ENCODE data around the gene PARP1.
A peak's percentile ranks its signal among the peaks of the same experiment; 100 is the strongest.

The PARP1 gene

DNA sequence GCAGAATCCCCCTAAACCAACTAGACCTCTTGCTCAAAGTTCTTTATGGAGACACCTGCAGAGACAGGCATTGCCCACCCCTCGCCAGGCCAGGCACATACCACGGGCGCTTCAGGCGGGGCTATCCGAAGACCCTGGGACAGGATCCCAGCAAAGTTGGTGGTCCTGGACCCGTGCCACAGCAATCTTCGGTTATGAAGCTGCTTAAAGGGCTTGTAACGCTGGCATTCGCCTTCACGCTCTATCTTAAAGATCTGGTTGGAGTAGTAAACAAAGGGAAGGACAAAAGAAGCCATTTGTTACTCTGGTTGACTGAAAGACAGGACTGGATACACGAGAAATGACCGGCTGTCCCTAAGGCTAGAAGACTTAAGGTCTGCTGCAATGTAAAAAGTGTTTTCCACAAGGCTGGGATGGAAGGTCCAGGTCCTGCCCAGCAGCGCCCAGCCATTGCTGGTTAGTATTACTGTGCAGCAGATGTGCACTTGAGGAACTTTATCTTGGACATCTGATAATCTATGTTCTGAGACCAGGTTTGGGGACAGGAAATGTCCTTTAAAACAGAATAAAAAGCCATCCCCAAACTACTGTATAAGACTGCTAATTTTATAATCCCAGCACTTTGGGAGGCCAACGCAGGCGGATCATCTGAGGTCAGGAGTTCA, 42.9 kb downstream of the PARP1 start:
- H3K4me1 ChIP-seq (ENCODE audit: control insufficient read depth in 2 of 2, insufficient read depth in 2 of 2, low read length in 2 of 2), result no peaks in the 10 kb centered on the region
- peaks cover 63 to 86% of the 10 kb centered on the region in 2 donors for H3K36me3 ChIP-seq (ENCODE audit: control insufficient read depth in 2 of 2, insufficient read depth in 2 of 2, low read length in 2 of 2)
- H3K9ac ChIP-seq (ENCODE audit: low read depth in 1 of 2, low read length in 2 of 2), result no peak overlapping the region
- no peak overlapping the region for H3K27ac ChIP-seq (ENCODE audit: low read depth in 2 of 2, low read length in 2 of 2)
- no peak overlapping the region for H3K4me3 ChIP-seq (ENCODE audit: low read length in 2 of 2)
- H3K27me3 ChIP-seq (ENCODE audit: control insufficient read depth in 2 of 2, insufficient read depth in 2 of 2, low read length in 2 of 2), result no peaks in the 10 kb centered on the region
- H3K9me3 ChIP-seq (ENCODE audit: control insufficient read depth in 2 of 2, low read length in 2 of 2), result no peaks in the 10 kb centered on the region

- H3K27ac ChIP-seq (ENCODE audit: low read depth in 2 of 2, low read length in 2 of 2), result no peak overlapping the region
- no peaks in the 10 kb centered on the region for H3K4me1 ChIP-seq (ENCODE audit: control insufficient read depth in 2 of 2, insufficient read depth in 2 of 2, low read length in 2 of 2)
- H3K9me3 ChIP-seq (ENCODE audit: control insufficient read depth in 2 of 2, low read length in 2 of 2), result no peaks in the 10 kb centered on the region
- H3K27me3 ChIP-seq (ENCODE audit: control insufficient read depth in 2 of 2, insufficient read depth in 2 of 2, low read length in 2 of 2), result no peaks in the 10 kb centered on the region
- H3K4me3 ChIP-seq (ENCODE audit: low read length in 2 of 2), result no peak overlapping the region
- no peak overlapping the region for H3K9ac ChIP-seq (ENCODE audit: low read depth in 1 of 2, low read length in 2 of 2)
- H3K36me3 ChIP-seq (ENCODE audit: control insufficient read depth in 2 of 2, insufficient read depth in 2 of 2, low read length in 2 of 2), result peaks cover 61 to 89% of the 10 kb centered on the region in 2 donors
These were observed 43.4 kb downstream of the PARP1 start for GRCh38 chr1:226364514-226364899.

GRCh38 chr1:226363801-226364513, 43.9 kb downstream of the PARP1 start:
- H3K27ac ChIP-seq (ENCODE audit: low read depth in 2 of 2, low read length in 2 of 2), result no peak overlapping the region
- H3K27me3 ChIP-seq (ENCODE audit: control insufficient read depth in 2 of 2, insufficient read depth in 2 of 2, low read length in 2 of 2), result no peaks in the 10 kb centered on the region
- H3K9ac ChIP-seq (ENCODE audit: low read depth in 1 of 2, low read length in 2 of 2), result no peak overlapping the region
- peaks cover 57 to 89% of the 10 kb centered on the region in 2 donors for H3K36me3 ChIP-seq (ENCODE audit: control insufficient read depth in 2 of 2, insufficient read depth in 2 of 2, low read length in 2 of 2)
- no peak overlapping the region for H3K4me3 ChIP-seq (ENCODE audit: low read length in 2 of 2)
- H3K9me3 ChIP-seq (ENCODE audit: control insufficient read depth in 2 of 2, low read length in 2 of 2), result no peaks in the 10 kb centered on the region
- H3K4me1 ChIP-seq (ENCODE audit: control insufficient read depth in 2 of 2, insufficient read depth in 2 of 2, low read length in 2 of 2), result no peaks in the 10 kb centered on the region

GRCh38 chr1:226362891-226363447, 44.9 kb downstream of the PARP1 start:
- no peak overlapping the region for H3K9ac ChIP-seq (ENCODE audit: low read depth in 1 of 2, low read length in 2 of 2)
- peak overlapping the region in 1 of 2 donors; percentile 32 for H3K27ac ChIP-seq (ENCODE audit: low read depth in 2 of 2, low read length in 2 of 2)
- no peak overlapping the region for H3K4me3 ChIP-seq (ENCODE audit: low read length in 2 of 2)
- H3K4me1 ChIP-seq (ENCODE audit: control insufficient read depth in 2 of 2, insufficient read depth in 2 of 2, low read length in 2 of 2), result no peaks in the 10 kb centered on the region
- no peaks in the 10 kb centered on the region for H3K9me3 ChIP-seq (ENCODE audit: control insufficient read depth in 2 of 2, low read length in 2 of 2)
- peaks cover 50 to 86% of the 10 kb centered on the region in 2 donors for H3K36me3 ChIP-seq (ENCODE audit: control insufficient read depth in 2 of 2, insufficient read depth in 2 of 2, low read length in 2 of 2)
- H3K27me3 ChIP-seq (ENCODE audit: control insufficient read depth in 2 of 2, insufficient read depth in 2 of 2, low read length in 2 of 2), result no peaks in the 10 kb centered on the region

DNA sequence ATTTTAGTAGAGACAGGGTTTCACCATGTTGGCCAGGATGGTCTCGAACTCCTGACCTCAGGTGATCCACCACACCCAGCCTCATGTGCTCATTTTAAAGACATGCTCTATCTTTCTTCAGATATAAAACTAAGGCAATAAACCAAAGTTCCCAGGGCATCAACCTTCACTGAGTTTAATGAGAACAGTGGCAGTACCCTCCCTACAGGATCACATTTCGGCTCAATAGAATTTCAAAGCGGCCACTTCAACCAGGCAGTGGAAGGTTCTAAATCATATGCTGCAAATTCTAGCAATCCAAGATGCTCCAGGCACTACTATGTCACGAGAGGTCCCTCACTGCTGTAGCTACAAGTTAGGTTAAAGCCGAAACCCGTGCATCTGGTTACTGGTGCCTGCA, 45.5 kb downstream of the PARP1 start:
- H3K9ac ChIP-seq (ENCODE audit: low read depth in 1 of 2, low read length in 2 of 2), result no peak overlapping the region
- H3K36me3 ChIP-seq (ENCODE audit: control insufficient read depth in 2 of 2, insufficient read depth in 2 of 2, low read length in 2 of 2), result peaks cover 47 to 80% of the 10 kb centered on the region in 2 donors
- H3K4me3 ChIP-seq (ENCODE audit: low read length in 2 of 2), result no peak overlapping the region
- no peaks in the 10 kb centered on the region for H3K27me3 ChIP-seq (ENCODE audit: control insufficient read depth in 2 of 2, insufficient read depth in 2 of 2, low read length in 2 of 2)
- no peaks in the 10 kb centered on the region for H3K9me3 ChIP-seq (ENCODE audit: control insufficient read depth in 2 of 2, low read length in 2 of 2)
- no peaks in the 10 kb centered on the region for H3K4me1 ChIP-seq (ENCODE audit: control insufficient read depth in 2 of 2, insufficient read depth in 2 of 2, low read length in 2 of 2)
- H3K27ac ChIP-seq (ENCODE audit: low read depth in 2 of 2, low read length in 2 of 2), result no peak overlapping the region

DNA sequence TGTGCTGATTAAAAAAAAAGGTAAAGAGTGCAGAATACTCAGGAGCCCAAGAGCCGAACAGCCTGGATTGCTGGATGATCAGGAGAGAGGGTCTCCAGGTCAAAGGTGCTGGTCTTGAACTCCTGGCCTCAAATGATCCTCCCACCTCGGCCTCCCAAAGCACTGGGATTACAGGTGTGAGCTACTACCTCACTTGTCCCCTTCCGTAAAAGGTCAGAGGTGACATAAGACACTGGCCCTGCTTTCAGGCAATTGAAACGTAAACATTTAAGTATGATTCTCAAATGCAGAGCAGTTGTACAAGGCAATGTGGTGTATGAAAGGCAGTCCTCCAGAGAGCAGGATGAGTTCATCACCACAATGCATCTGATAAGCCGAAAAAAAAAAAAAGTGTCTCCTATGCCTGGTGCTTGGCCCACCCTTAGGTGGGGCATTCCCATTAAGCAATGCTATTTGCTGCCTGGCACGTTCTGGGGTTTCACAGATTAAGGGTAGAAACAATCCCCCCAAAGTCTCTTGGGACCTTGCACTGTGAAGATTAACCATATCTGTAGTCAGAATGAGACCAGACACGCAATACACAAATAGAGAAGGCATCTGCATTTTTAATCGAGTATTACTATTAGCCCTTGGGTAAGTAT, 47.7 kb downstream of the PARP1 start:
- no peak overlapping the region for H3K4me3 ChIP-seq (ENCODE audit: low read length in 2 of 2)
- H3K27ac ChIP-seq (ENCODE audit: low read depth in 2 of 2, low read length in 2 of 2), result no peak overlapping the region
- no peak overlapping the region for H3K9ac ChIP-seq (ENCODE audit: low read depth in 1 of 2, low read length in 2 of 2)
- H3K27me3 ChIP-seq (ENCODE audit: control insufficient read depth in 2 of 2, insufficient read depth in 2 of 2, low read length in 2 of 2), result no peaks in the 10 kb centered on the region
- no peaks in the 10 kb centered on the region for H3K9me3 ChIP-seq (ENCODE audit: control insufficient read depth in 2 of 2, low read length in 2 of 2)
- peaks cover 35 to 60% of the 10 kb centered on the region in 2 donors for H3K36me3 ChIP-seq (ENCODE audit: control insufficient read depth in 2 of 2, insufficient read depth in 2 of 2, low read length in 2 of 2)
- no peaks in the 10 kb centered on the region for H3K4me1 ChIP-seq (ENCODE audit: control insufficient read depth in 2 of 2, insufficient read depth in 2 of 2, low read length in 2 of 2)

DNA sequence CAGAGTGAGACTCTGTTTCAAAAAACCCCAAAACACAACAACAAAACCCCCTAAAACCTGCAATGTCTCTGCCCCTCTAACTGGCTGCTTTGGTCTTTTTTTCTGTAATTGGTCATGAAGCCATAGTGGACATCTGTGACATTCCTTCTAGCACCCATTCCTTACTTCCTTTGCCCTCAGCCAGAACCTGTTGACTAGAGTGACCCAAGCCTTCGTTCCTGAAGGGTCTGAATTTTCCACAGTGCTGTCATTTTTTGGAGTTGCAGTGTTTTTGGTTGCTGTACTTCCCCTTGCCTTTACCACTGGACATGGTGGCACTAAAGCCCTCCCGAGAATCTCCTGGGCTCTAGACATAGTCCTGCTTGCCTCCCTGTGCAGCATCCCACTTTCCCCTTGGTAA, 50.5 kb downstream of the PARP1 start:
- Histone ChIP-seq H3K27ac (ENCODE audit: low read depth in 2 of 2, low read length in 2 of 2) (no peak overlapping the region), H3K4me3 (ENCODE audit: low read length in 2 of 2) (no peak overlapping the region), H3K9ac (ENCODE audit: low read depth in 1 of 2, low read length in 2 of 2) (no peak overlapping the region), H3K36me3 (ENCODE audit: control insufficient read depth in 2 of 2, insufficient read depth in 2 of 2, low read length in 2 of 2) (peaks cover 13 to 33% of the 10 kb centered on the region in 2 donors), H3K4me1 (ENCODE audit: control insufficient read depth in 2 of 2, insufficient read depth in 2 of 2, low read length in 2 of 2) (no peaks in the 10 kb centered on the region), H3K9me3 (ENCODE audit: control insufficient read depth in 2 of 2, low read length in 2 of 2) (no peaks in the 10 kb centered on the region), H3K27me3 (ENCODE audit: control insufficient read depth in 2 of 2, insufficient read depth in 2 of 2, low read length in 2 of 2) (no peaks in the 10 kb centered on the region)

DNA sequence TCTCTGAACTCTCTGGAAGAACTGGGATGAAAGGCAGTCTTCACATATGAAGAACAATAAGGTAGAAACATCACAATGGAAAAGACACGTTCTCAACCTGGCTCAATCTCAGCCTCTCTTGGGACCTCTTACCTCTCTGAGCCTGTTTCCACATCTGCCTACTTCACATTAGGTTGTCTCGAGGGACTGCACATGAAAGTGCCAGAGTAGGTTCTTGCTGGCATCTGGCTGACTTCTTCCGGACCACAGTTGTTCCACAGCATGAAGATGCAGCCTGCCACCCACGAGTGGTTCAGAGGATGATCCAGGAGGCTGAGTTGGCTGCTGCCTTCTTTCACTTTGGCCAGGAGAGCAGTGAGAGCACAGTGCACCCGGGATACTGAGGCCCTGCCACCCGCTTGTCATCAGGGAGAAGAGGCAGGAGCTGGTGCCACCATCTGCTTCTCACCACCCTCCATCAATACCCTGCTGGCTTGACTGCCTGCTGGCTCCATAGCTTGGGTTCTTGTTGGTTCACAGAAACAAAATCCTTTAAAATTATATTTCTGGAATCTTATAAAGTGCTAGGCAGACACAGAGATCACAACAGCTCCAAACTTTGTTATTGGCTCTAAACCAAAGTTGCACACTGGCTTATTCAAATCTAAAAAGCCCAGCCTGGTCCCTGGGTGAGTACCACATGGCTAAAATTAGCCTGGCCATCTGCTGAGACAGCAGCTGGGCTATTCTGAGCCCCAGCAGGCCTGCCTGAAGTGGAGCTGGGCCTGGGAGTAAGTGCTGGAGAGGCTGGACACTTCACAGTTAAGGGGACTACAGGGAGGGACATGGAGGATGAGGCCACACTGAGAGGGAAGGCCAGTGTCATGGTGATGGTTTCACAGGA, 52.0 kb downstream of the PARP1 start:
- no peaks in the 10 kb centered on the region for H3K27me3 ChIP-seq (ENCODE audit: control insufficient read depth in 2 of 2, insufficient read depth in 2 of 2, low read length in 2 of 2)
- peak overlapping the region in 1 of 2 donors; percentile 32 for H3K27ac ChIP-seq (ENCODE audit: low read depth in 2 of 2, low read length in 2 of 2)
- no peaks in the 10 kb centered on the region for H3K4me1 ChIP-seq (ENCODE audit: control insufficient read depth in 2 of 2, insufficient read depth in 2 of 2, low read length in 2 of 2)
- peaks cover 5 to 23% of the 10 kb centered on the region in 2 donors for H3K36me3 ChIP-seq (ENCODE audit: control insufficient read depth in 2 of 2, insufficient read depth in 2 of 2, low read length in 2 of 2)
- peak overlapping the region in 1 of 2 donors; percentile 2 for H3K9ac ChIP-seq (ENCODE audit: low read depth in 1 of 2, low read length in 2 of 2)
- H3K4me3 ChIP-seq (ENCODE audit: low read length in 2 of 2), result peak overlapping the region in 1 of 2 donors; percentile 42
- H3K9me3 ChIP-seq (ENCODE audit: control insufficient read depth in 2 of 2, low read length in 2 of 2), result no peaks in the 10 kb centered on the region

DNA sequence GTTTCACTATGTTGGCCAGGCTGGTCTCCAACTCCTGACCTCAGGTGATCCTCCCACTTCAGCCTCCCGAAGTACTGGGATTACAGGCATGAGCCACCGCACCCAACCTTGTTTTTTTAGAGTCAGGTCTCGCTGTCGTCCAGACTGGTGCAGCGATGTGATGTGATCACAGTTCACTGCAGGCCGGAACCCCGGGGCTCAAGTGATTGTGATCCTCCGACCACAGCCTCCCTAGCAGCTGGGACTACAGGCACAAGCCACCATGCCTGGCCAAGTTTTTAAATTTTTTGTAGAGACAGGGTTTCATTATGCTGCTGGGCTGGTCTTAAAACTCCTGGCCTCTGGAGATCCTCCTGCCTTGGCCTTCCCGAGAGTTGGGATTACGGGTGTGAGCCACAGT, 52.9 kb downstream of the PARP1 start:
- Histone ChIP-seq H3K4me1 (ENCODE audit: control insufficient read depth in 2 of 2, insufficient read depth in 2 of 2, low read length in 2 of 2) (peaks cover 3 to 5% of the 10 kb centered on the region in 2 donors), H3K27ac (ENCODE audit: low read depth in 2 of 2, low read length in 2 of 2) (no peak overlapping the region), H3K9ac (ENCODE audit: low read depth in 1 of 2, low read length in 2 of 2) (no peak overlapping the region), H3K9me3 (ENCODE audit: control insufficient read depth in 2 of 2, low read length in 2 of 2) (no peaks in the 10 kb centered on the region), H3K27me3 (ENCODE audit: control insufficient read depth in 2 of 2, insufficient read depth in 2 of 2, low read length in 2 of 2) (no peaks in the 10 kb centered on the region), H3K4me3 (ENCODE audit: low read length in 2 of 2) (no peak overlapping the region), H3K36me3 (ENCODE audit: control insufficient read depth in 2 of 2, insufficient read depth in 2 of 2, low read length in 2 of 2) (peaks cover 5 to 15% of the 10 kb centered on the region in 2 donors)

Data from mucosa of rectum (tissue), 2 donors.